Right cardiac atrium (tissue), 5 donors: Measurements from ENCODE around the gene SHISAL2A. TPM values are rescaled to one million over a fixed set of nuclear protein-coding genes. Genes with fewer than 3 reads are reported as not detected.

Source experiments
- polyA plus RNA-seq: library from polyadenylated mRNA; stranded (reverse); fragments of 200-250 nt; gene quantifications from one replicate; pipeline ENCODE4 v1.2.3, GENCODE V29; 2013
- total RNA-seq, 4 donors: library from RNA; stranded (reverse); fragmentation: NEBNext Ultra II Directional; extraction: Animal tissue kit (Norgen Biotek cat#: 25700); gene quantifications; one replicate each; pipeline ENCODE4 v1.2.1, GENCODE V29; 2021
- donor health status: healthy with polysubstance abuse.
- donor health status: DM: no; HTN: yes; CAD: no.
- donor health status: DM: no; HTN: no; CAD: no.
- donor health status: DM: no; HTN: yes; CAD: no; lungs with severe emphysema.
- donor health status: DM: yes; HTN: yes; CAD: no.

The SHISAL2A gene
- total and polyA plus RNA-seq, 5 donors = not detected

Other genes with a start within 250 kb of the SHISAL2A start
- gene ORC1, start 228.7 kb upstream of the SHISAL2A start, total RNA-seq = under 1 TPM; 0.08 to 0.47 (median 0.23) TPM
- gene ORC1, start 228.7 kb upstream of the SHISAL2A start, polyA plus RNA-seq = 0.07 TPM
- 10 to 100 TPM; 18.0 to 26.3 (median 23.6) TPM for gene PRPF38A, start 228.6 kb upstream of the SHISAL2A start, total RNA-seq
- 9.2 TPM for gene PRPF38A, start 228.6 kb upstream of the SHISAL2A start, polyA plus RNA-seq
- 10 to 100 TPM; 36.1 to 41.1 (median 38.8) TPM for gene TUT4, start 80.1 kb upstream of the SHISAL2A start, total RNA-seq
- gene TUT4, start 80.1 kb upstream of the SHISAL2A start, polyA plus RNA-seq = 20.4 TPM
- 10 to 100 TPM in 2 of 4 donors, 1 to 10 TPM in 2; 9.4 to 13.9 (median 10.8) TPM for gene GPX7, start 30.8 kb upstream of the SHISAL2A start, total RNA-seq
- 13.6 TPM for gene GPX7, start 30.8 kb upstream of the SHISAL2A start, polyA plus RNA-seq
- gene COA7, start 65.2 kb downstream of the SHISAL2A start, total RNA-seq = 10 to 100 TPM; 14.9 to 16.4 (median 15.5) TPM
- gene COA7, start 65.2 kb downstream of the SHISAL2A start, polyA plus RNA-seq = 6.5 TPM
- 10 to 100 TPM; 41.9 to 58.7 (median 54.7) TPM for gene ZYG11B, start 93.3 kb downstream of the SHISAL2A start, total RNA-seq
- gene ZYG11B, start 93.3 kb downstream of the SHISAL2A start, polyA plus RNA-seq = 17.8 TPM
- under 1 TPM in 1 of 4 donors, not detected in 3; 0.06 TPM for gene ZYG11A, start 209.6 kb downstream of the SHISAL2A start, total RNA-seq
- gene ZYG11A, start 209.6 kb downstream of the SHISAL2A start, polyA plus RNA-seq = 0.02 TPM